NCI-H748 (cell line): ENCODE data around the gene HSPA8.
A peak's percentile ranks its signal among the peaks of the same experiment; 100 is the strongest.
"Not testable (repeated sequence)": the region's sequence is repeated elsewhere in the genome, so short reads cannot be mapped to it uniquely, and the experiment has no call there.

Source experiments
- DNase-seq: peaks from one replicate; lab custom pipeline; 2025; ENCODE audit not compliant: unreplicated experiment; lab: John Stamatoyannopoulos, UW

Gene HSPA8

GRCh38 chr11:123072762-123073161 lies 10.8 kb upstream of the HSPA8 start:
- no peak for DNase-seq

- no peak for DNase-seq
These were observed 10.4 kb upstream of the HSPA8 start for GRCh38 chr11:123072332-123072761.

- no peak for DNase-seq
These were observed 8.2 kb upstream of the HSPA8 start for GRCh38 chr11:123069908-123070821.

GRCh38 chr11:123065621-123066020 lies 3.7 kb upstream of the HSPA8 start:
- no peak for DNase-seq

- no peak for DNase-seq
These were observed 2.1 kb upstream of the HSPA8 start for GRCh38 chr11:123063826-123064657.

GRCh38 chr11:123062892-123063825 lies 1.2 kb upstream of the HSPA8 start:
- DNase-seq = peak; percentile 67

- DNase-seq = peak; percentile 98
These were observed 389 bp upstream of the HSPA8 start for GRCh38 chr11:123062158-123062891.

- no peak for DNase-seq
These were observed 1.5 kb downstream of the HSPA8 start for GRCh38 chr11:123060277-123061000.

- not testable (repeated sequence) for DNase-seq
These were observed 2.7 kb downstream of the HSPA8 start for GRCh38 chr11:123059041-123059920.

GRCh38 chr11:123057661-123058305 lies 4.2 kb downstream of the HSPA8 start:
- DNase-seq = no peak

- no peak for DNase-seq
These were observed 5.0 kb downstream of the HSPA8 start for GRCh38 chr11:123056835-123057491.

- peak; percentile 8 for DNase-seq
These were observed 6.6 kb downstream of the HSPA8 start for GRCh38 chr11:123055191-123055901.

- peak; percentile 79 for DNase-seq
These were observed 7.5 kb downstream of the HSPA8 start for GRCh38 chr11:123054301-123055065.

GRCh38 chr11:123052901-123053721 lies 8.8 kb downstream of the HSPA8 start:
- DNase-seq = no peak

- DNase-seq = no peak
These were observed 10.3 kb downstream of the HSPA8 start for GRCh38 chr11:123051634-123052033.
